ENCODE data around the gene OR2V2. TPM values are rescaled to one million over a fixed set of nuclear protein-coding genes. Genes with fewer than 3 reads are reported as not detected.
"Not testable (repeated sequence)": the region's sequence is repeated elsewhere in the genome, so short reads cannot be mapped to it uniquely, and the experiment has no call there.

OR2V2 gene, protein sequence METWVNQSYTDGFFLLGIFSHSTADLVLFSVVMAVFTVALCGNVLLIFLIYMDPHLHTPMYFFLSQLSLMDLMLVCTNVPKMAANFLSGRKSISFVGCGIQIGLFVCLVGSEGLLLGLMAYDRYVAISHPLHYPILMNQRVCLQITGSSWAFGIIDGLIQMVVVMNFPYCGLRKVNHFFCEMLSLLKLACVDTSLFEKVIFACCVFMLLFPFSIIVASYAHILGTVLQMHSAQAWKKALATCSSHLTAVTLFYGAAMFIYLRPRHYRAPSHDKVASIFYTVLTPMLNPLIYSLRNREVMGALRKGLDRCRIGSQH
- not detected in 2 replicates for total RNA-seq

DNA sequence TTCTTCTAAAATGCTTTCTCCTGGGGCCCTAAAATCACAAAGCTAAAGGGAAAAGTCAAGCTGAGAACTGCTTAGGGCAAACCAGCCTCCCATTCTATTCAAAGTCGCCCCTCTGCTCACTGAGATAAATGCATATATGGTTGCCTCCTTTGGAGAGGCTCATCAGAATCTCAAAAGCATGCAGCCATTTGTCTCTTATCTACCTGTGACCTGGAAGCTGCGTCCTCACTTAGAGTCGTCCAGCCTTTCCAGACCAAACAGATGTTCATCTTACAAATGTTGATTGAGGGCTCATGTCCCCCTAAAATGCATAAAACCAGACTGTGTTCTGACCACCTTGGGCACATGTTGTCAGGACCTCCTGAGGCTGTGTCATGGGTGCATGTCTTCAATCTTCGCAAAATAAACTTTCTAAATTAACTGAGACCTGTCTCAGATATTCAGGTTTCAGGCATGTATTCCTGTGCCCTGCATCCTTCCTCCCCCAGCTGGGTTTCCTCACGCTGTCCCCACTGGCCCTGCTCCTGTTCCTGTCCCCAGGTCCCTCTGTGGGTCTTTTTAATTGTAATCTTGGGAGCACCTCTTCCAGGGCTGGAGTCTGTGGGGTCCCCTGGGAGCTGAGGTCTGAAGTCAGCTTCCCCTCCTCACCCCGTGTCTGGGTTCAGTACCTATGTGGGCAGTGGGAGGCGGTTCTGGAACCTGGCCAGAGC is at the start of gene OR2V2:
Gene OR2V2, plus strand, starts transcription at position 660 of the 710 bp plus-strand sequence. CDS start 7,357 bp downstream, outside the sequence.
- DNase-seq (ENCODE audit: extremely low read depth, low read depth, low spot score): not testable (repeated sequence)

DNA sequence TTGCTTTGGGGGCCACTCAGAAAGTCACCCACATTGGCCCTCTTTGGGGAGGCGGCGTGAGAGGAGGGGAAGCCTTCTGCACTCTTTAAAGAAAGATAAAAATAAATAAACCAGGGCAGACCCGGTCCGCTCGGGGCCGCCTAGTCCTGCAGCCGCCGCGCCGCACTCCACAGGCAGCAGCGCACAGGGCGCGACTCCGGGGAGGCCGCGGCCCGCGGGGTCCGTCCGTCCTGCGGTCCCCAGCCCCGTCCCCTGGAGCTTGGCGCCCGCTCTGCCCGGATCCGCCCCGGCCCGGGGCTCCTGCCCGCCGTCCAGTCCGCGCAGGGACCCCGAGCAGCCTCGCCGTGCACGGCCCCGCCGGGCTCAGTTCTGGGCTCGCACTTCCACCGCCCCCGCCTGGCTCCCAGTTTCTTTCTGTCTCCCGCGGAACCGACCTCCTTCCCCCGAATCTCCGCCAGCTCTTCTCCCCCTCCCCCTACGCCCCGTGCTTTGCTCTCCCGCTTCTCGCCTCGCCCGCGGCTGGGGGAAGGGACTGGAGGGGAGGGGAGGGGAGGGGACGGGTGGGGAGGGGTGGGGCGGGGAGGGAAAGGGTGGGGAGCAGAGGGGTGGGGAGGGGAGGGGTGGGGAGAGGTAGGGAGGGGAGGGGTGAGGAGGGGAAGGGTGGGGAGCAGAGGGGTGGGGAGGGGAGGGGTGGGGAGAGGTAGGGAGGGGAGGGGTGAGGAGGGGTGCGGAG is 49.5 kb upstream of the OR2V2 start:
- DNase-seq (ENCODE audit: extremely low read depth, low read depth, low spot score): not testable (repeated sequence)

- DNase-seq (ENCODE audit: extremely low read depth, low read depth, low spot score): no peak
Observed at GRCh38 chr5:181098762-181099601, 48.4 kb upstream of the OR2V2 start.

DNA sequence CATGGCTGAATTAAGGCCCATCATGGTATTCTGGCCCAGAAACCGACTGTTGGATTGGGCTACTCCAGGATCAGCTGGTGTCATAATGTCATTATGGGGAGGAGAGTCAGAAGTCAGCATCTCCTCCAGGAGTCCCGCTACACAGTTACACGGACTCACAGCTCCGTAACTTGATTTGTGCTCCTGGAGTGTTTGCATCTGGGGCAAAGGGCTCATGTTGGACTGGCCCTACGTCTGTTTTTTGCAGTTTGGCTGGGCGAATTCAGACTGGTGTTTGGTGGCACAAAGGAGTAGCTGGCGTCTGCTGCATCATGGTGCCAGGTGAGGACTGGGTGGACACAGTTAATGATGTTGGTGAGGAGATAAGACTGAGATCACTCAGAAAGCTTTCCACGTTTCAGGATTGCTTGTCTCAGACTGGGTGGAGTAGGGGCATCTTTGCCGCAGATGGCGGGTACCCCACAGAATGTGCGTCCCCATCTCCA is 47.7 kb upstream of the OR2V2 start:
- no peak for DNase-seq (ENCODE audit: extremely low read depth, low read depth, low spot score)

GRCh38 chr5:181100121-181100875 is 47.1 kb upstream of the OR2V2 start:
- no peak for DNase-seq (ENCODE audit: extremely low read depth, low read depth, low spot score)

- not testable (repeated sequence) for DNase-seq (ENCODE audit: extremely low read depth, low read depth, low spot score)
Observed at GRCh38 chr5:181101030-181101641, 46.2 kb upstream of the OR2V2 start.

DNA sequence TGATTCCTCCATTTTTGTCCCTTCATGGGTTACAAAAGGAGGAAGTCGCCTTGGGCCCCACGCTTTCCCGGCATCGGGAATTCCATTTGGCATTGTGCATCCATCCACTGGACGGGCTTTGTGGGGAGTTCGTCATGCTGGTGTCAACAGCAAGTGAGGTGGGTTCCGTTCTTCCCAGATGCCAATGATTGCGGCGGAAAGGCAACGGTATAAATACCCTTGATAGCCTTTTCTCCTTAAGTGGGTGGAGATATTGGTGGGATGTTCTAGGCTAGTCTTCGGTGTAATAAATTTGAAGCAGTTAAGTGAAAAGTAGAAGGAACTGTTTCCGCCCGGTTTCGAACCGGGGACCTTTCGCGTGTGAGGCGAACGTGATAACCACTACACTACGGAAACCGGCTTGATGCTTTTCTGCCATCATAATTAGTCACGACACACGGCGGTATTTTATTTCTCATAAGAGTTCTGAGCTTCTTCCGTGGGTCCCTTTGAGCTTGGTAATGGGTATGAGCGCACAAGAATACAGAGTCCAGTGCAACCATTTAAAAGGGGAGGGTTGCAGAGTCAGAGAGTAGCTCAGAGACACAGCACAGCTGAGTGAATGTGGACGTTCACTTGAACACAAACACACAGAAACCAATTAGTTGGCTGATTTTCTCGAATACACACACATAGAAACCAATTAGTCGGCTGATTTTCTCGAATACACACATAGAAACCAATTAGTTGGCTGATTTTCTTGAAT is 45.3 kb upstream of the OR2V2 start:
- not testable (repeated sequence) for DNase-seq (ENCODE audit: extremely low read depth, low read depth, low spot score)

DNA sequence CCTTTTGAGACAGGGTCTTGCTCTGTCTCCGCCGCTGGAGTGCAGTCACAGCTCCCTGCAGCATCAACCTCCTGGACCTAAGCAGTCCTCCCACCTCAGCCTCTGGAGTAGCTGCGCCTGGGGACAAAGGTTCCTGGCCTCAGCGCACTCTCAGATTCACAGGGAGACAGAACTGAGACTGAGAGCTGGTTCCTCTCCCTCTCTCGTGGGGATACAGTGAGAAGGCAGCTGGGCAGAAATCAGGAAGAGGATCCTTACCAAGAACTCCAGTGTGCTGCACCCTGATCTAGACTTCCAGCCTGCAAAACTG is 43.2 kb upstream of the OR2V2 start:
- DNase-seq (ENCODE audit: extremely low read depth, low read depth, low spot score): not testable (repeated sequence)

DNA sequence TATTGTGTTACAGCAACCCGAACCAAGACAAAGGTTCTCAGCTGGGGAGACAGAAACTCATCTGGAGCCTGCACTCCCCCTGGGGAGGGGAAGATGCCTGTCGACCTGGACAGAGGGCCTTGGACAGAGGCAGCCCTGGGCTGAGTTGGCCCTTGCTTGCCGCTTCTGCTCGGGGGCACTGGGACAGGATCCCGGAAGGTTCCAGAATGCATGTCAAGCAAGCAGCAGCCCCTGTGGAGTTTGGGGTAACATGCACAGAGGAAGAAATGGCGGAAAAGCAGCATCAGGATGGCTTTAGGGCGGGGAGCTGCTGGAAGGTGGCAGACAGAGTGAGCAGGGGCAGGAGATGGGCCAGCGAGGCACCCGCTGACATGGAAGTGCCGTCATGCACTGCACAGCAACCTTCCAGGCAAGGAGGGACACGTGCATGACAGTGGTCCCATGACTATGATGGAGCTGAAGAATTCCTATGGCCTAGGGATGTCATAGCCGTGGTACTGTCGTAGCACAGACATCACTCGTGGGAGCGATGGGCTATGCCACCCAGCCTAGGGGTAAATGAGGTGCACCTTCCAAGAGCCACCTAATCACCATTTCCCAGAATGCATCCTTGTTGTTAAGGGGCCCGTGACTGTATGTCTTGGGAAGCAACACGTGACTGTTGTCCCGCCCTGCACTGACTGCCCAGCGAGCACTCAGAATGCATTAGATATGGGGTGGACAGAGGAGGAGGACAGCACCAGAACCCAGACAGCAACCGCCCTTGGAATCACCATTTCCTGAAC is 42.6 kb upstream of the OR2V2 start:
- DNase-seq (ENCODE audit: extremely low read depth, low read depth, low spot score): not testable (repeated sequence)

GRCh38 chr5:181105391-181106025 is 41.9 kb upstream of the OR2V2 start:
- DNase-seq (ENCODE audit: extremely low read depth, low read depth, low spot score): no peak

DNA sequence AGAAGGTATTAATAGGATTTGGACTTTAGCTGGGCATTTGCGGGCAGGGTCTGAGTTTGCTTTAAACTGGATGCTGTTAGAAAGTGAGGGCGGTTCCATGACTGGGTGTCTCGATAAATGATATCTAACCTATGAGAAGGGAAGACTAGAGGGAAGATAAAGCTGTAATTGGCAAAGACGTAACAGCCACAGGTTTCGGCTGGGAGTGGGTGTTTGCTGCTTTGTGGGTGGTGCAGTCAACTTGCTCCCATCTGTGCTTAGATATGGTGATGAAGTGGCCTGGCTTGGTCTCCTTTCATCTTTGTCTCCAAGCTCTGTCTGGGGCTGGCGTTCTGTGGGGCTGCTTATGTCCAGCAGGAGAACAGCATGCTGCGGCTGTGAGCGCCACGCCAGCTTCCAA is 39.7 kb upstream of the OR2V2 start:
- DNase-seq (ENCODE audit: extremely low read depth, low read depth, low spot score): no peak

- DNase-seq (ENCODE audit: extremely low read depth, low read depth, low spot score): no peak
Observed at GRCh38 chr5:181108578-181109165, 38.7 kb upstream of the OR2V2 start.

GRCh38 chr5:181109489-181110013 is 37.8 kb upstream of the OR2V2 start:
- no peak for DNase-seq (ENCODE audit: extremely low read depth, low read depth, low spot score)

DNA sequence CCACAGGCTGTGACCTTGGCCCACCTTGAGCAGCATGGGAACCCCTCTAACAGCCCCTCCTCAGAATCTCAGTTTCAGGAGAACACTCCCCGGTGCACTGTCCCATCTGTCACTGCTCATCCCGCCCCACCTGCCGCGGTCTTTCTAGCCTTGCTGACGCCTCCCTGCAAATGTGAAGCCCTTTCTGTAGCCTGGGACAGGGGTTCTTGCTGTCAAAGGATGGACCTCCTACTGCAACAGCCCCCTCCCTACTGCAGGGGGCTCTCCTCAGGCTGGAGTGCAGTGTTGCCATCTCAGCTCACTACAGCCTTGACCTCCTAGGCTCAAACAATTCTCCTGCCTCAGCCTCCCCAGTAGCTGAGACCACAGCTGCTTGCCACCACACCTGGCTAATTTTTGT is 36.4 kb upstream of the OR2V2 start:
- no peak for DNase-seq (ENCODE audit: extremely low read depth, low read depth, low spot score)

- DNase-seq (ENCODE audit: extremely low read depth, low read depth, low spot score): no peak
Observed at GRCh38 chr5:181112476-181112875, 34.9 kb upstream of the OR2V2 start.

DNA sequence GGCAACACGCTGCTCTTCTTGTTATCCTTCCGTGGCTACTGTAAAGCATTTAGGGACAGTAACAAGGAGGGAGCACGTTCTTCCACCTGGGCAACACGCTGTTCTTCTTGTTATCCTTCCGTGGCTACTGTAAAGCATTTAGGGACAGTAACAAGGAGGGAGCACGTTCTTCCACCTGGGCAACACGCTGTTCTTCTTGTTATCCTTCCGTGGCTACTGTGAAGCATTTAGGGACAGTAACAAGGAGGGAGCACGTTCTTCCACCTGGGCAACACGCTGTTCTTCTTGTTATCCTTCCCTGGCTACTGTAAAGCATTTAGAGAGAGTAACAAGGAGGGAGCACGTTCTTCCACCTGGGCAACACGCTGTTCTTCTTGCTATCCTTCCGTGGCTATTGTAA is 33.8 kb upstream of the OR2V2 start:
- DNase-seq (ENCODE audit: extremely low read depth, low read depth, low spot score): not testable (repeated sequence)

DNA sequence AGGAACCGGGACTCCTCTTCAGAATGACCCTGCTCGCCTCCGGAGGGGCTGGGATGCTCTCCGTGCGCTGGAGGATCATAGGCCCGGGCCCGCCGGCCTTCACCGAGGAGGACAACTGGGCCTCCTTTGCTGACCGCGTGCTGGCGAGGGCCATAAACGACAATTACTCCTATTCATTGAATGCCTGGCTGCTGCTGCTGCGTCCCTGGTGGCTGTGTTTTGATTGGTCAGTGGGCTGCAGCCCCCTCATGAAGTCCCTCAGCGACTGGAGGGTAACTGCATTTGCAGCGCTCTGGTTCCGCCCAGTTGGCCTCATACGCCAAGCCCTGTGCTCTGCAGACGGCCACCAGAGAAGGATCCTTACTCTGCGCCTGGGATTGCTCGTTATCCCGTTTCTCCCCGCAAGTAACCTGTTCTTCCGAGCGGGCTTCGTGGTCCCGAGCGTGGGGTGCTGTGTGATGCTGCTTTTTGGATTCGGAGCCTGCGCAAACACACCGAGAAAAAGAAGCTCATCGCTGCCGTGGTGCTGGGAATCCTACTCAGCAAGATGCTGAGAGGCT is 33.0 kb upstream of the OR2V2 start:
- DNase-seq (ENCODE audit: extremely low read depth, low read depth, low spot score): no peak
